Activated CD4-positive, CD25-positive, alpha-beta regulatory T cell treated with anti-CD3 and anti-CD28 coated beads, Interleukin-2, amount 50 U/mL, for 16 hours (primary cell): ENCODE measurements around the gene PRMT1.

ENCODE experiments used
- DNase-seq: peaks from one replicate; pipeline ENCODE4 v3.0.0-alpha.2; 2020; ENCODE audit warnings: low read depth, low spot score

PRMT1 gene

DNA sequence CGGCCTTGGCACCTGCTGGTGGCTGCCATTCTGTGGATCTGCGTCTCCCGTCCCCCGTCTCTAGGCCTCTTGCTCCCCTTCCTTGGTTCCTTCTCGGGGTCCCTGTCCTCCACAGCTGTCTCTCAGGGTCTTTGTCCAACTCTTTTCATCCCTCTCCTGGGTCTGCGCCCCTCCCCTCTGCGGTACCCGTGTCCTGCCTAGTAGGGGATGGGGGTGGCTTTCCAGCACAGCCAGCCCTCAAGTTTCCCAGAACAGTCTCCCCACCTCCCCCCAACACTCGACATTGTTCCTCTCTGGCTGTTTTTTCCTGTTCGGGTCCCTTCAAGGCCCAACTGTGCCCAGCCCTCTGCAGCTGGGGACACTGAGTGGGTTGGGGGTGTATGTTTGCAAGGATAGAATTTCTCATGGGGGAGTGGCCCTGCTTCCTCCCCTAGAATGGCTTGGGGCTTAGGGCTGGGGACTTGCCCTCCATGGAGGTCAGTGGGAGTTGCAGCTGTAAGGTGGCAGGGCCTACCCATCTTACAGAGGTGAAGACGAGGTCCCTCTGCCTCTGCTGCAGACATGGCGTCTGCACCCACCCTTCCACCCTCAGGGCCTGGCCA, 11.6 kb downstream of the PRMT1 start:
- no peak for DNase-seq

GRCh38 chr19:49689133-49690078, 12.3 kb downstream of the PRMT1 start, which contains the start of gene ADM5:
TSS of gene ADM5 (plus strand) at chr19:49689594. CDS start at chr19:49689838, 244 bp downstream.
- DNase-seq: no peak

DNA sequence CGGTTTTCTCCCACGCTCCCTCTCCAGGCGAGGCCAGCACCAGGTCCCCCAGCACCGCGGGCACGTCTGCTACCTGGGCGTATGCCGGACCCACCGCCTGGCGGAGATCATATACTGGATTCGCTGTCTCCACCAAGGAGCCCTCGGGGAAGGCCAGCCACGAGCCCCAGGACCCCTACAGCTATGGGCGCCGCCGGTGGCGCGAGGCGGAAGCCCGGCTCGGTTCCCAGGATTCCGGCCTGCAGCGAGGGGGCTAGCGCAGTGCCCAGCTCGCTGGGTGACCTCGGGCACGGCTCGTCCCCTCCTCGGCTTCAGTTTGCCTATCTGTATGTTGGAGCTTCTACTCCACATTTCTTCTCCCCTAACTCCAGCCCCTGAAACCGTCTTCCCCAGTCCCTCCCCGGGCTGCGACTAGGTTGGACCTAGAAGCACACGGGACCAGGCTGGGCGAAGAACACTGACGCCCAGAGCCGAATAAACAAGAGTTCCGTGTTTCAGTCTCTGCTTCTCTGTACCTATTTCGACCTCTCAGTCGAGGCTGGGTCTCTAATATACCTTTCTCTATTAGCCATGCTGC, 13.1 kb downstream of the PRMT1 start:
- DNase-seq: no peak

DNA sequence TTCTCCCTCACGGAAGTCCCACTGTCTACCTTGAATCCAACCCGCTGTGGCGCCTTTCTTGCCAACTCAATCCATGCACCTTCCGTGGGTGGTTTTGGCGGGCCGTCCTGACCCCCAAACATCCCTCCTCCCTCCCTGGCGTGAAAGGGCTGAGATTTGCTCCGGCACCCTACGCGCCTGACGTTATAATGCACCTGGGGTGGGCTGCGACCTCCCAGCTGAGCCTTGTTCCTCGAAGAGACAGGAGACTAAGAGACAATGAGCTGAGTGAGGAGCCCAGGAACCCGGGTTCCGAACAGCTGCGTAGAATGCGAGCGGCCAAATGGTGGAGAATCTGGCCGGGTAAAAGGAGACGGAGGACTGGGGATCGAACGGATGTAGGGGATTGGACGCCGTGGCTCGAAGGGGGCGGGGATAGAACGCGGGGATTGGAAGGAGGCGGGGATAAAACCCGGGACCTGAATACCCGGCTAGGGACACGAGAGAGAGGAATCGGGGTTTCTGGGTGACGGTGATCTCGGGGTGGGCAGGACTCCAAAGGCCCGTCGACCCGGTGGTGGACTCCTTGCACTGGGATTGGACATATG, 13.7 kb downstream of the PRMT1 start, which contains the start of gene CPT1C:
TSS of gene CPT1C (plus strand) at position 461 of the 587 bp plus-strand sequence. CDS start 1,137 bp downstream, outside the sequence.
- no peak for DNase-seq

GRCh38 chr19:49691243-49692146, 14.4 kb downstream of the PRMT1 start:
- DNase-seq: no peak

- DNase-seq: no peak
Measured at GRCh38 chr19:49692147-49692506, 15.1 kb downstream of the PRMT1 start.

GRCh38 chr19:49696115-49696514, 19.0 kb downstream of the PRMT1 start:
- DNase-seq: no peak

- DNase-seq: no peak
Measured at GRCh38 chr19:49696865-49697264, 19.8 kb downstream of the PRMT1 start.

- no peak for DNase-seq
Measured at GRCh38 chr19:49699364-49699763, 22.3 kb downstream of the PRMT1 start.

- DNase-seq: no peak
Measured at GRCh38 chr19:49700563-49700962, 23.5 kb downstream of the PRMT1 start.

- no peak for DNase-seq
Measured at GRCh38 chr19:49701271-49701786, 24.3 kb downstream of the PRMT1 start.

GRCh38 chr19:49704888-49705642, 28.0 kb downstream of the PRMT1 start:
- DNase-seq: no peak

DNA sequence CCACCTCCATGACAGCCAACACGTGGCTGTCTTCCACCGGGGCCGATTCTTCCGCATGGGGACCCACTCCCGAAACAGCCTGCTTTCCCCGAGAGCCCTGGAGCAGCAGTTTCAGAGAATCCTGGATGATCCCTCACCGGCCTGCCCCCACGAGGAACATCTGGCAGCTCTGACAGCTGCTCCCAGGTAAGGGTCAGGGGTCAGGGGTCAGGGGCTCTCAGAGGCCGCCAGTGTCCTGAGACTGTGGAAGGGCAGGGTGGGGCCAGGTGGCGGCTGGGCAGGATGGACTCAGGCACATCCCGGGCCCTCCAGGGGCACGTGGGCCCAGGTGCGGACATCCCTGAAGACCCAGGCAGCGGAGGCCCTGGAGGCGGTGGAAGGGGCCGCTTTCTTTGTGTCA, 28.8 kb downstream of the PRMT1 start:
- DNase-seq: no peak

- DNase-seq: no peak
Measured at GRCh38 chr19:49710372-49710951, 33.4 kb downstream of the PRMT1 start.

DNA sequence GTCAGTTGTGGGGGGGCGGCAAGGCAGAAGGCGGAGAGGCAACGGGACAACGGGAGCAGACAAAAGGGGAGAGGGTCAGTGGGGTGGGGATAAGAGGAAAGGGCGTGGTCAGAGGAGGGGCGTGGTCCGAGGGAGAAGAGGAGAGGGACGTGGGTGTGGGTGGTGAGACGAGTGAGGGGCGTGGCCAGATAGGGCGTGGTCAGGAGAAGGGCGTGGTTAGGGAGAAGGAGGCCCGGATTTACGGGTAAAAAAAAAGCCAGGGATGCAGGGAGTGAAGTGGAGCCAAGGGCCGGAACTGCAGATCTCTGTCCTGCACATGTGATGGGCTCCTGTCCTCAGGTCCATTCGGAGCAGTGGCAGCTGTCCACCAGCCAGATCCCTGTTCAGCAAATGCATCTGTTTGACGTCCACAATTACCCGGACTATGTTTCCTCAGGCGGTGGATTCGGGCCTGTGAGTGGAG, 35.4 kb downstream of the PRMT1 start:
- DNase-seq: no peak

DNA sequence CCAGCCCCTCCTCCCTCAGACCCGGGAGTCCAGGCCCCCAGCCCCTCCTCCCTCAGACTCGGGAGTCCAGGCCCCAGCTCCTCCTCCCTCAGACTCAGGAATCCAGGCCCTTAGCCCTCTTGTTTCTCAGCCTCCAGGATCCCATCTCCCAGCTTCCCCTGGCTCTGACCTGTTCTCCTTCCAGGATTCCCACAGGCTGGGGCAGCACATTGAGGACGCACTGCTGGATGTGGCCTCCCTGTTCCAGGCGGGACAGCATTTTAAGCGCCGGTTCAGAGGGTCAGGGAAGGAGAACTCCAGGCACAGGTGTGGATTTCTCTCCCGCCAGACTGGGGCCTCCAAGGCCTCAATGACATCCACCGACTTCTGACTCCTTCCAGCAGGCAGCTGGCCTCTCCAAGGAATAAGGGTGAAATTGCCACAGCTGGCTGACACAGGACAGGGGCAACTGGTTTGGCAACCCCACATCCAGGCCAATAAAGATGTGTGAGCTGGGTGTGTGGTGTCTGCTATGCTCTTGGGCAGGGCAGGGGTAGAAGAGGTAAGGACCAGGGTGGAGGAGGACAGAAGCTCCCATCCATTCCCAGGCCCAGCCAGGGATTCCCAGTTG, 36.3 kb downstream of the PRMT1 start:
- DNase-seq: no peak

- DNase-seq: no peak
Measured at GRCh38 chr19:49716154-49716553, 39.1 kb downstream of the PRMT1 start.

DNA sequence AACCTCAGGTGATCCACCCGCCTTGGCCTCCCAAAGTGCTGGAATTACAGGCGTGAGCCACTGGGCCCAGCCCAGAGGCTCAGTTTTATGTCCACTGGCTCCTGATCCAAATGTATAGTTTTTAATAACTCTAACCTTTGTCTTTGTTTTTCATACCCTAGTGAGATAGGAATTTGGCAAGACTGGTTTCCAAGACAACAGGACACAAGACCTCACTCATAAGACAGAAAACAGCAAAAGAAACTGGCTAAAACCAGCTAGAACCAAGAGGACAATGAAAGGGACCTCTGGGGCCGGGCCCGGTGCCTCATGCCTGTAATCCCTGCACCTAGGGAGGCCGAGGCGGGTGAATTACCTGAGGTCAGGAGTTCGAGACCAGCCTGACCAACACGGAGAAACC, 41.4 kb downstream of the PRMT1 start:
- DNase-seq: no peak

GRCh38 chr19:49718991-49719390, 41.9 kb downstream of the PRMT1 start:
- DNase-seq: no peak
